SU-DHL-6 (cell line): ENCODE data around the gene ABCA13.
A peak's percentile ranks its signal among the peaks of the same experiment; 100 is the strongest.

Experiments
- H2AFZ ChIP-seq: fragments of 200-600 bp; sonication (generic); 2 replicates; pipeline ENCODE4 v1.6.1; 2014; ENCODE audit warnings: low read depth, mild to moderate bottlenecking, moderate library complexity, mixed read lengths, antibody characterized with exemption, low read length; ENCODE audit not compliant: severe bottlenecking
- H3F3A ChIP-seq: fragments of 200-600 bp; shearing (Covaris generic); 2 replicates; pipeline ENCODE4 v1.6.0; 2016; ENCODE audit warnings: antibody characterized with exemption, mild to moderate bottlenecking; ENCODE audit not compliant: insufficient read depth
- H3K27ac ChIP-seq: fragments of 200-600 bp; sonication (generic); 2 replicates; pipeline ENCODE4 v1.5.1; 2016; ENCODE audit warnings: low read depth, mild to moderate bottlenecking, low read length, moderate library complexity, mixed read lengths
- H3K27me3 ChIP-seq: fragments of 200-600 bp; sonication (generic), shearing (Covaris generic); 2 replicates; pipeline ENCODE4 v1.6.0; 2014; ENCODE audit warnings: mild to moderate bottlenecking, low read length
- H3K36me3 ChIP-seq: fragments of 200-600 bp; sonication (generic); 2 replicates; pipeline ENCODE4 v1.6.1; 2014; ENCODE audit warnings: mild to moderate bottlenecking, low read length, mixed read lengths
- H3K4me2 ChIP-seq: fragments of 300-600, 200-600 bp; shearing (Covaris generic), sonication (generic); 2 replicates; pipeline ENCODE4 v1.6.0; 2014; ENCODE audit warnings: low read length, low read depth, mild to moderate bottlenecking; ENCODE audit not compliant: poor library complexity, severe bottlenecking
- H3K4me3 ChIP-seq: fragments of 200-600 bp; sonication (generic); 2 replicates; pipeline ENCODE4 v1.5.1; 2014; ENCODE audit warnings: antibody characterized with exemption, low read length, mild to moderate bottlenecking, mixed read lengths; ENCODE audit not compliant: insufficient read depth, poor library complexity, severe bottlenecking
- H3K79me2 ChIP-seq: fragments of 200-600 bp; sonication (generic); 2 replicates; pipeline ENCODE4 v1.6.1; 2014; ENCODE audit warnings: mild to moderate bottlenecking, low read length, moderate library complexity; ENCODE audit not compliant: insufficient read depth
- H3K9ac ChIP-seq: fragments of 200-600 bp; sonication (generic); 2 replicates; pipeline ENCODE4 v1.7.0; 2014; ENCODE audit warnings: mild to moderate bottlenecking, low read length
- H3K9me2 ChIP-seq: fragments of 200-600 bp; sonication (generic); replicated peaks from 2 replicates; pipeline ENCODE4 v1.6.1; 2014; ENCODE audit warnings: low read length; ENCODE audit not compliant: insufficient read depth
- H3K9me3 ChIP-seq: fragments of 200-600 bp; sonication (generic); 2 replicates; pipeline ENCODE4 v1.6.1; 2014; ENCODE audit warnings: low read length, mixed read lengths; ENCODE audit not compliant: insufficient read depth
- H4K20me1 ChIP-seq: fragments of 200-600 bp; sonication (generic); 2 replicates; pipeline ENCODE4 v1.6.1; 2014; ENCODE audit warnings: low read depth, mild to moderate bottlenecking, antibody characterized with exemption, low read length, moderate library complexity, mixed read lengths
- EZH2phosphoT487 ChIP-seq: fragments of 200-600 bp; sonication (generic), shearing (Covaris generic); conservative IDR thresholded peaks from 2 replicates; pipeline ENCODE4 v1.6.1; 2018; ENCODE audit warnings: mild to moderate bottlenecking, antibody characterized with exemption, low read length, moderate library complexity, mixed read lengths
- TF ChIP-seq, protein P1 (sequence below): fragments of 200-600 bp; sonication (generic); IDR thresholded peaks from one replicate; pipeline ENCODE4 v1.5.1; 2017; ENCODE audit warnings: antibody characterized with exemption, mild to moderate bottlenecking, low read length, moderate library complexity; ENCODE audit not compliant: insufficient read depth, poor library complexity, severe bottlenecking

The ABCA13 gene

DNA sequence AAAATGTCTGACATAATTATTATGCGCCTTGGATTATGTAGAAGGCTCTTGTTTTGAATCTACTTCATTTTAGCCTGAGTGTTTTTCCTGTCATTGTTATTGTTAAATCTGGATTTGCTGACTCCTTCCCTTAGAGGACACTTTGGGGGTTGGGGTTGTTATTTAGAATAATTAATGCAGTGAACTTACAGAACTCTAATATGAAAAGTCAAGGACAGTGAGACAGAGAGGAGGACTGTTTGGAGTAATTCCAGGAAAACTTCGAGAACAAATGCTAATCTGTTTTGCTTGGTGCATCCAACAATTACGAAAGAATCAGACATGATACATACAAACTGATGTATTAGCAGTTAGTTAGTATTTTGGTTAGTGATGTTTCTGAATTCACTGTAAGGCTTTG, 146.1 kb downstream of the ABCA13 start:
- no peaks in the 10 kb centered on the region for H3K27me3 ChIP-seq
- no peak overlapping the region for H3K4me3 ChIP-seq
- no peak overlapping the region for H2AFZ ChIP-seq
- H3K4me2 ChIP-seq = no peak overlapping the region
- no peaks in the 10 kb centered on the region for H3K9me2 ChIP-seq
- H3K27ac ChIP-seq = no peak overlapping the region
- no peaks in the 10 kb centered on the region for H3K9me3 ChIP-seq
- no peak overlapping the region for H3K9ac ChIP-seq
- H3K36me3 ChIP-seq = no peaks in the 10 kb centered on the region
- no peaks in the 10 kb centered on the region for H3F3A ChIP-seq
- TF ChIP-seq, protein P1, sequence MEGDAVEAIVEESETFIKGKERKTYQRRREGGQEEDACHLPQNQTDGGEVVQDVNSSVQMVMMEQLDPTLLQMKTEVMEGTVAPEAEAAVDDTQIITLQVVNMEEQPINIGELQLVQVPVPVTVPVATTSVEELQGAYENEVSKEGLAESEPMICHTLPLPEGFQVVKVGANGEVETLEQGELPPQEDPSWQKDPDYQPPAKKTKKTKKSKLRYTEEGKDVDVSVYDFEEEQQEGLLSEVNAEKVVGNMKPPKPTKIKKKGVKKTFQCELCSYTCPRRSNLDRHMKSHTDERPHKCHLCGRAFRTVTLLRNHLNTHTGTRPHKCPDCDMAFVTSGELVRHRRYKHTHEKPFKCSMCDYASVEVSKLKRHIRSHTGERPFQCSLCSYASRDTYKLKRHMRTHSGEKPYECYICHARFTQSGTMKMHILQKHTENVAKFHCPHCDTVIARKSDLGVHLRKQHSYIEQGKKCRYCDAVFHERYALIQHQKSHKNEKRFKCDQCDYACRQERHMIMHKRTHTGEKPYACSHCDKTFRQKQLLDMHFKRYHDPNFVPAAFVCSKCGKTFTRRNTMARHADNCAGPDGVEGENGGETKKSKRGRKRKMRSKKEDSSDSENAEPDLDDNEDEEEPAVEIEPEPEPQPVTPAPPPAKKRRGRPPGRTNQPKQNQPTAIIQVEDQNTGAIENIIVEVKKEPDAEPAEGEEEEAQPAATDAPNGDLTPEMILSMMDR = no peak
- no peaks in the 10 kb centered on the region for H3K79me2 ChIP-seq
- no peaks in the 10 kb centered on the region for H4K20me1 ChIP-seq

DNA sequence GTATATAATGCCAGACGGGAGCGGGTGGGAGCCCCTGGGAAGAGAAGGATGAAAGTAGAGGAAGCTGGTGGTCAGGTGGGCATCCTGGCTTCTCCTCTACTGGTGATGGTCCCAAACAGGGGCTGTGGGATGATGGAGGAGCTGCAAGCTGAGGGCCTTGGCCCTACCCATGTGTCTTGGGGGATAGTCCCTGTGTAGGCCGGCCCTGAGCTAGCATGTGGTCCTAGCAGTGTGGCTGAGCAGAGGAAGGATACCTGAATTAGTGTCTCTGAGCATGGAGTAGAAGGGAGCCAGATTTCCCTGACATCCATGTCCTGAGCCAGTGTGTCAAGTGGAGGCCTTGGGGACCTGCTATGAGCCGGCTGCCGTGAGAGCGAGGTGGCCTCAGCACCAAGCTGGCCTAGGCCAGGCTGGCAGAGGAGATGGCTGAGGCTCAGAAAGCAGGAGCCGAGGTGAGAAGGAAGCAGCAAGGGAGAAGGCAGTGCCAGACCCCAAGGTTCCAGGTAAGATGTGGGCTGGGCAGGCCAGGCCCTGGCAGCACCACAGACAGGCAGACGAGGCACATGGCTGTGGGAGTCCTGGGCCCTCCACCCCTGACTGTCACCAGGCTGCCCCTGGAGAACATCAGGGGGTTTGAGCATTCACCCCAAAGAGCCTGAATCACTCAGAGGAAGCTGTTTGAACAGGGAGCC, 150.2 kb downstream of the ABCA13 start:
- peaks cover 4% of the 10 kb centered on the region; the same call in 1 of the 2 replicates for H3K9me3 ChIP-seq
- no peak overlapping the region for H2AFZ ChIP-seq
- TF ChIP-seq, protein P1 = no peak
- TF ChIP-seq EZH2phosphoT487 = no peak
- H3K27me3 ChIP-seq = no peaks in the 10 kb centered on the region
- no peaks in the 10 kb centered on the region for H3K36me3 ChIP-seq
- no peaks in the 10 kb centered on the region for H3K9me2 ChIP-seq
- H3K27ac ChIP-seq = no peak overlapping the region
- H3K4me2 ChIP-seq = no peak overlapping the region
- H3K79me2 ChIP-seq = no peaks in the 10 kb centered on the region
- no peaks in the 10 kb centered on the region for H4K20me1 ChIP-seq
- H3K4me3 ChIP-seq = no peak overlapping the region
- H3F3A ChIP-seq = no peaks in the 10 kb centered on the region
- no peak overlapping the region for H3K9ac ChIP-seq

DNA sequence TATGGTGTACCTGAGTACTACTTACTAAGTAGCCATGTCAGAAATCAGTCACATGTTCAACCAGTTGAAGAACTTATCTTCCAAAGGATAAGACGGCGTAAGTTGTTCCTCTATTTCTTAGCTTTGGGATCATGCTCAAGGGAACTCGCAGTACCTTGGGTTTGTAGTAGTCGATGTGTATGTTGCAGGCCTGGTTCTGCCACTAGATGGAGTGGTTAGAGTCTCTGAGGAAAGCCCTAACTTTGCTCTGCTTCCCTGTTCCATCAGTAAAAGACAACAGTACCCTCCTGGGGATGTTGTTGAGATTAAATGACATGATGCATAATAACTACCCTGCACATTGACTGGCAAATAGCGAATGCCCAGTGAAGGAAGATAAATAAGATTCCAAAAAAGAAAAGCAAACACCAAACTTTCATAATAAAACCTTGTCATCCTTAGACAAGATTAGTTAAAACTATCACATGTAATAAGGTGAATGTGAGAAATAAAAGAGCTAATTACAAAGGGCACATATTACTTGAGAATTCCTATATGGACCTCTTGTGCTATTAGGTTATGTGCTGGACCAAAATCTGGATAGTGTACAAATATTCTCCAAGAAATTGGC, 165.9 kb downstream of the ABCA13 start:
- H2AFZ ChIP-seq = no peak overlapping the region
- H4K20me1 ChIP-seq = no peaks in the 10 kb centered on the region
- no peak overlapping the region for H3K27ac ChIP-seq
- no peaks in the 10 kb centered on the region for H3K79me2 ChIP-seq
- no peak overlapping the region for H3K4me2 ChIP-seq
- TF ChIP-seq EZH2phosphoT487 = no peak
- TF ChIP-seq, protein P1 = peak; percentile 58
- H3K9me2 ChIP-seq = no peaks in the 10 kb centered on the region
- no peaks in the 10 kb centered on the region for H3F3A ChIP-seq
- no peaks in the 10 kb centered on the region for H3K27me3 ChIP-seq
- H3K9me3 ChIP-seq = no peaks in the 10 kb centered on the region
- no peak overlapping the region for H3K4me3 ChIP-seq
- no peak overlapping the region for H3K9ac ChIP-seq
- no peaks in the 10 kb centered on the region for H3K36me3 ChIP-seq
